VCaP (cell line): Measurements from ENCODE around the gene FOXN3.

Experiments used
- H3K27ac ChIP-seq: fragments of 450-650 bp; 2 replicates; pipeline ENCODE4 v1.5.1; 2017
- CTCF ChIP-seq: fragments of 450-650 bp; conservative IDR thresholded peaks from 2 replicates; pipeline ENCODE4 v1.5.1; 2017; ENCODE audit warnings: mild to moderate bottlenecking, moderate library complexity

FOXN3 gene

GRCh38 chr14:89454996-89455395 is 38.0 kb upstream of the FOXN3 start:
- TF ChIP-seq CTCF = no peak
- H3K27ac ChIP-seq = no peak overlapping the region

GRCh38 chr14:89452281-89452680 is 35.2 kb upstream of the FOXN3 start:
- TF ChIP-seq CTCF = no peak
- peak overlapping the region; percentile 91 for H3K27ac ChIP-seq

- peak overlapping the region; percentile 91 for H3K27ac ChIP-seq
- no peak for TF ChIP-seq CTCF
Measured at GRCh38 chr14:89451229-89451628, 34.2 kb upstream of the FOXN3 start.

- no peak for TF ChIP-seq CTCF
- H3K27ac ChIP-seq = no peak overlapping the region
Measured at GRCh38 chr14:89447182-89447944, 30.3 kb upstream of the FOXN3 start.

GRCh38 chr14:89445273-89445973 is 28.4 kb upstream of the FOXN3 start:
- no peak for TF ChIP-seq CTCF
- no peak overlapping the region for H3K27ac ChIP-seq

GRCh38 chr14:89444516-89445125 is 27.6 kb upstream of the FOXN3 start:
- H3K27ac ChIP-seq = no peak overlapping the region
- no peak for TF ChIP-seq CTCF

- TF ChIP-seq CTCF = no peak
- H3K27ac ChIP-seq = no peak overlapping the region
Measured at GRCh38 chr14:89444044-89444443, 27.0 kb upstream of the FOXN3 start.
